Measurements from ENCODE around the gene HES1. TPM values are rescaled to one million over a fixed set of nuclear protein-coding genes. Genes with fewer than 3 reads are reported as not detected.
A peak's percentile ranks its signal among the peaks of the same experiment; 100 is the strongest.

The HES1 gene
- polyA plus RNA-seq, 3 donors, result 0.17 to 66.6 (median 0.26) TPM

DNA sequence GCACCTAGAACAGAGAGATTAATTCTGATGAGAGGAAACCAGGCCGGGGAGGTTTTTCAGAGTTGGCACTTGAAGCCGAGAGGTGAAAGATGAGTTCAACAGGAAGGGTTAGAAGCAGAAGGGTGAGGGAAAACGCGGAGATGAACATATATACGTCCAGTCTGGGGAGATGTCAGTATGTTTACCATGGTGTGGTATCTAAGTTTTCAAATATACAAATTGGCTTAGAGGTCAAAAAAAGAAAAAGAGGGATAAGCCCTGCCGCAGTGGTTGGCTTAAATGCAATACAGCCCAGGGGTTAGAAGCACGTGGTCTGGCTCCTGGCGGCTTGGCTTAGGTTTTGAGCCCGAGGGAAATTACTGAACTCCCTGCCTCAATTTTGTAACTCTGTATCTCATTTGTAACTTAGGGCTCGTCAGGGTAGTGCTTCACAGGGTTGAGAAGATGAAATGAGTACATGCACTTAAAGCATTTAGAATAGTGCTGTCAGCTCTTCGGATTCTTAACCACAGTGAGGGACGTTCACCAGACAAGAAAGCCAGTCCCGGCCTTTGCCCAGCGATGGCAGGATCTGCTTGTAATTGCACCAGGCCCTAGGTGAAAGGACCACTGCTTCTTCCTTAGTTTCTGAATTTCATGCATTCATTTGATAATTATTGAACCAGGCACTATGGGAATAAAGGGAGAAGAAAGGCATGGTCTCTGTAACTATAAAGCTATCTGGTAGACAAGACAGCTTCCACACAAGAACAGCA, 6.4 kb downstream of the HES1 start:
- no peaks in the 10 kb centered on the region for H3K36me3 ChIP-seq (replicated peaks in 1 of 2; ENCODE audit: control insufficient read depth in 1 of 2, insufficient read depth in 2 of 2, low read length in 2 of 2)
- H3K36me3 Mint-ChIP-seq, result peaks cover 5 to 21% of the 10 kb centered on the region in 2 donors
- peak overlapping the region; percentile 60 for H3K9ac ChIP-seq (ENCODE audit: insufficient read depth, low read length, poor library complexity, severe bottlenecking)
- TF ChIP-seq, protein P1, sequence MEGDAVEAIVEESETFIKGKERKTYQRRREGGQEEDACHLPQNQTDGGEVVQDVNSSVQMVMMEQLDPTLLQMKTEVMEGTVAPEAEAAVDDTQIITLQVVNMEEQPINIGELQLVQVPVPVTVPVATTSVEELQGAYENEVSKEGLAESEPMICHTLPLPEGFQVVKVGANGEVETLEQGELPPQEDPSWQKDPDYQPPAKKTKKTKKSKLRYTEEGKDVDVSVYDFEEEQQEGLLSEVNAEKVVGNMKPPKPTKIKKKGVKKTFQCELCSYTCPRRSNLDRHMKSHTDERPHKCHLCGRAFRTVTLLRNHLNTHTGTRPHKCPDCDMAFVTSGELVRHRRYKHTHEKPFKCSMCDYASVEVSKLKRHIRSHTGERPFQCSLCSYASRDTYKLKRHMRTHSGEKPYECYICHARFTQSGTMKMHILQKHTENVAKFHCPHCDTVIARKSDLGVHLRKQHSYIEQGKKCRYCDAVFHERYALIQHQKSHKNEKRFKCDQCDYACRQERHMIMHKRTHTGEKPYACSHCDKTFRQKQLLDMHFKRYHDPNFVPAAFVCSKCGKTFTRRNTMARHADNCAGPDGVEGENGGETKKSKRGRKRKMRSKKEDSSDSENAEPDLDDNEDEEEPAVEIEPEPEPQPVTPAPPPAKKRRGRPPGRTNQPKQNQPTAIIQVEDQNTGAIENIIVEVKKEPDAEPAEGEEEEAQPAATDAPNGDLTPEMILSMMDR (IDR thresholded peaks at IDR 0.05), result no peak
- H3K9me3 ChIP-seq (replicated peaks in 1 of 2; ENCODE audit: control insufficient read depth in 1 of 2, insufficient read depth in 1 of 2, low read length in 2 of 2), result peaks cover 0 to 3% of the 10 kb centered on the region in 2 donors
- DNase-seq, result no peak
- H3K27ac Mint-ChIP-seq, result peak overlapping the region in 2 of 7 donors; percentile 54 to 70
- peak overlapping the region; percentile 74 to 91 for H3K4me3 Mint-ChIP-seq
- peaks cover 19 to 25% of the 10 kb centered on the region in 2 donors for H3K4me1 ChIP-seq (ENCODE audit: control insufficient read depth in 1 of 2, insufficient read depth in 2 of 2, low read length in 2 of 2)
- H2AFZ ChIP-seq (ENCODE audit: insufficient read depth, low read depth, low read length, poor library complexity, severe bottlenecking), result peak overlapping the region; percentile 61
- H3K27me3 ChIP-seq (ENCODE audit: control insufficient read depth in 2 of 2, insufficient read depth in 2 of 2, low read length in 2 of 2), result peaks cover 50 to 75% of the 10 kb centered on the region in 2 donors
- H4K20me1 ChIP-seq (ENCODE audit: insufficient read depth, low read length), result no peaks in the 10 kb centered on the region
- H3K27ac ChIP-seq (ENCODE audit: low read depth in 1 of 2, low read length in 2 of 2), result no peak overlapping the region
- peaks cover 64 to 89% (median 77%) of the 10 kb centered on the region in 3 donors for H3K27me3 Mint-ChIP-seq (ENCODE audit: low read depth in 3 of 3)
- peaks cover 0 to 26% (median 9%) of the 10 kb centered on the region in 7 donors for H3K9me3 Mint-ChIP-seq
- 55% methylated on average over 9 of the region's 14 CpGs for WGBS (ENCODE audit: insufficient coverage)
- H3K4me1 Mint-ChIP-seq, result peaks cover 20% of the 10 kb centered on the region
- H3K4me3 ChIP-seq (replicated peaks in 1 of 3; ENCODE audit: low read depth in 2 of 3, low read length in 3 of 3), result peak overlapping the region in 1 of 3 experiments; percentile 60
- peak overlapping the region; percentile 68 for H3K4me2 ChIP-seq (replicated peaks; ENCODE audit: extremely low read depth, low read length, poor library complexity, severe bottlenecking)
- no peaks in the 10 kb centered on the region for H3K79me2 ChIP-seq (ENCODE audit: insufficient read depth, low read length)
- intact Hi-C loops (cut with micrococcal nuclease), result loop anchor here in 1 of 2 donors (10.0 kb wide), 1 partner anchor 168 kb away; no protein-coding TSS in a partner anchor

DNA sequence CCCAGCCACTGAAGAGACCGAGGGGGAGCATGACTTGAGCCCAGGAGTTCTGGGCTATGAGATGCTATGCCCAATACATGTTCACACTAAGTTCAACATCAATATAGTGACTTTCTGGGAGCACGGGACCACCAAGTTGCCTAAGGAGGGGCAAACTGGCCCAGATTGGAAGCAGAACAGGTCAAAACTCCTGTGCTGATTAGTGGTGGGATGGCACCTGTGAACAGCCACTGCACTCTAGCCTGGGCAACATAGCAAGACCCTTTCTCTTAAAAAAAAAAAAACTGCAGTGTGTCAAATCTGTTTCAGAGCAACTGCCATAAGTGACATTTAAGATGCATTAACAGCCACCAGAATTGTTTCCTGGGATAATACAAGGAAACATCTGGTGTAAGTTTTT, 9.8 kb downstream of the HES1 start:
- Histone ChIP-seq H3K36me3 (replicated peaks in 1 of 2; ENCODE audit: control insufficient read depth in 1 of 2, insufficient read depth in 2 of 2, low read length in 2 of 2) (no peaks in the 10 kb centered on the region), H3K27ac (ENCODE audit: low read depth in 1 of 2, low read length in 2 of 2) (no peak overlapping the region), H3K79me2 (ENCODE audit: insufficient read depth, low read length) (no peaks in the 10 kb centered on the region), H4K20me1 (ENCODE audit: insufficient read depth, low read length) (no peaks in the 10 kb centered on the region), H3K4me3 (replicated peaks in 1 of 3; ENCODE audit: low read depth in 2 of 3, low read length in 3 of 3) (no peak overlapping the region), H2AFZ (ENCODE audit: insufficient read depth, low read depth, low read length, poor library complexity, severe bottlenecking) (no peak overlapping the region), H3K4me1 (ENCODE audit: control insufficient read depth in 1 of 2, insufficient read depth in 2 of 2, low read length in 2 of 2) (peaks cover 9 to 14% of the 10 kb centered on the region in 2 donors), H3K9ac (ENCODE audit: insufficient read depth, low read length, poor library complexity, severe bottlenecking) (no peak overlapping the region), H3K27me3 (ENCODE audit: control insufficient read depth in 2 of 2, insufficient read depth in 2 of 2, low read length in 2 of 2) (peaks cover 20 to 42% of the 10 kb centered on the region in 2 donors), H3K9me3 (replicated peaks in 1 of 2; ENCODE audit: control insufficient read depth in 1 of 2, insufficient read depth in 1 of 2, low read length in 2 of 2) (no peaks in the 10 kb centered on the region), H3K4me2 (replicated peaks; ENCODE audit: extremely low read depth, low read length, poor library complexity, severe bottlenecking) (no peak overlapping the region)
- TF ChIP-seq, protein P1 (IDR thresholded peaks at IDR 0.05), result no peak
- Mint-ChIP-seq H3K27ac (no peak overlapping the region), H3K36me3 (peaks cover 5 to 12% of the 10 kb centered on the region in 2 donors), H3K4me3 (peak overlapping the region in 1 of 2 donors; percentile 15), H3K27me3 (ENCODE audit: low read depth in 3 of 3) (peaks cover 39 to 72% (median 53%) of the 10 kb centered on the region in 3 donors), H3K4me1 (peaks cover 8% of the 10 kb centered on the region), H3K9me3 (peaks cover 0 to 7% (median 4%) of the 10 kb centered on the region in 7 donors)
- no peak for DNase-seq
- intact Hi-C loops (cut with micrococcal nuclease), result loop anchor here in 1 of 2 donors (10.0 kb wide), 1 partner anchor 171 kb away; no protein-coding TSS in a partner anchor
- 88% methylated on average over 1 of the region's 2 CpGs for WGBS (ENCODE audit: insufficient coverage)

Measured in CD14-positive monocyte (primary cell).